Ovary (tissue), 9 donors: ENCODE measurements around the gene RNF10. TPM values are rescaled to one million over a fixed set of nuclear protein-coding genes. Genes with fewer than 3 reads are reported as not detected.

Experiments
- DNase-seq, 5 donors: peaks; one replicate each; pipeline ENCODE4 v3.0.0-alpha.2; 2019 to 2020
- H3K27ac ChIP-seq, 2 donors: fragments of 200-600 bp; one replicate each; pipeline versions ENCODE4 v1.5.1 to v1.8.0; 2019 to 2022
- H3K27me3 ChIP-seq: fragments of 200-600 bp; one replicate; pipeline ENCODE4 v1.8.0; 2022
- H3K36me3 ChIP-seq: fragments of 200-600 bp; sonication (generic); one replicate; pipeline ENCODE4 v1.5.1; 2019
- H3K4me1 ChIP-seq: one replicate; pipeline ENCODE4 v1.8.1; 2013; ENCODE audit warnings: mild to moderate bottlenecking, moderate library complexity; ENCODE audit not compliant: insufficient read depth
- H3K4me3 ChIP-seq: fragments of 200-600 bp; sonication (generic); one replicate; pipeline ENCODE4 v1.5.1; 2017
- H3K9me3 ChIP-seq, 2 donors: fragments of 200-600 bp in 1 of 2; sonication (generic) in 1 of 2; one replicate each; pipeline versions ENCODE4 v1.5.1 to v1.8.1; 2013 to 2019; ENCODE audit warnings: mild to moderate bottlenecking in 1 of 2, moderate library complexity in 1 of 2
- CTCF ChIP-seq, 3 donors: fragments of 450-650 bp in 2 of 3; fragments of 200-600 bp in 1 of 3; IDR thresholded peaks; one replicate each; pipeline versions ENCODE4 v1.5.1 to v1.8.0; 2016 to 2022; ENCODE audit warnings: antibody characterized with exemption in 3 of 3, mild to moderate bottlenecking in 1 of 3
- EP300 ChIP-seq: sonication (generic); formaldehyde crosslinking; IDR thresholded peaks from one replicate; pipeline ENCODE4 v1.6.1; 2017; ENCODE audit warnings: antibody characterized with exemption
- POLR2A ChIP-seq: fragments of 450-650 bp; IDR thresholded peaks from one replicate; pipeline ENCODE4 v1.6.1; 2017; ENCODE audit warnings: antibody characterized with exemption, mild to moderate bottlenecking, moderate library complexity
- WGBS, 3 donors: extraction: QIAGEN DNeasy Blood & Tissue Kit in 1 of 3; methylation state at CpG; one replicate each; pipeline versions ENCODE4 v1.1.5 to v1.1.7; 2013 to 2017; 5-methylcytosine and 5-hydroxymethylcytosine counted together
- intact Hi-C, 4 donors: fragments of 100-400 bp; cut with DNase I; formaldehyde crosslinking; loops; one replicate each; pipeline versions ENCODE4 v1.11.0 to v1.15.1; 2022 to 2023
- polyA plus RNA-seq, 2 donors: library from polyadenylated mRNA; stranded (reverse); fragments of 200-250 nt in 1 of 2; fragments of 350-450 nt in 1 of 2; fragmentation: Illumina TruSeq in 1 of 2; extraction: RNeasy Lipid Tissue Mini Kit (QIAGEN cat#74804) in 1 of 2; gene quantifications; one replicate each; pipeline ENCODE4 v1.2.3, GENCODE V29; 2013 to 2014
- total RNA-seq, 7 donors: library from RNA; depleted of rRNA in 2 of 7; stranded (reverse); fragments of >200 nt in 2 of 7; fragmentation: NEBNext Ultra II Directional in 3 of 7; extraction: Animal tissue kit (Norgen Biotek cat#: 25700) in 3 of 7; gene quantifications; one replicate each; pipeline versions ENCODE4 v1.1.0 to v1.2.4, GENCODE V29; 2016 to 2023
- donor health status: DM: no; HTN: no; CAD: no; lungs with moderate emphysema.
- donor health status: DM: no; HTN: no; CAD: no.
- donor health status: Bipolar disorder and iron deficiency.
- donor health status: DM: yes; HTN: yes; CAD: no.
- donor health status: DM: no; HTN: no; CAD: no.
- donor health status: DM: yes; HTN: yes; CAD: no.

Gene RNF10
- total and polyA plus RNA-seq, 9 donors = 59.7 to 190 (median 136) TPM

GRCh38 chr12:120534703-120535655 is 823 bp downstream of the RNF10 start:
- Histone ChIP-seq H3K9me3 (no peaks in the 10 kb centered on the region), H3K36me3 (no peaks in the 10 kb centered on the region), H3K4me1 (peaks cover 24% of the 10 kb centered on the region), H3K27me3 (no peaks in the 10 kb centered on the region), H3K27ac (peak overlapping the region; percentile 70 to 76), H3K4me3 (peak overlapping the region; percentile 81)
- DNase-seq = peak in 4 of 5 donors; percentile 31 to 61 (median 54)
- WGBS, 3 donors = 1 to 3% (median 2%) methylated on average over 38 to 52 of the region's 52 CpGs
- intact Hi-C loops = no loop called here
- TF ChIP-seq EP300 (no peak), POLR2A (no peak), CTCF (IDR thresholded peaks at IDR 0.05) (no peak)

GRCh38 chr12:120536064-120536791 is 2.1 kb downstream of the RNF10 start:
- no peaks in the 10 kb centered on the region for H3K36me3 ChIP-seq
- H3K27me3 ChIP-seq = no peaks in the 10 kb centered on the region
- TF ChIP-seq POLR2A (no peak), EP300 (no peak), CTCF (IDR thresholded peaks at IDR 0.05) (no peak)
- WGBS, 3 donors = 46 to 62% (median 53%) methylated on average over 13 of the region's 13 CpGs
- no peak overlapping the region for H3K27ac ChIP-seq
- peaks cover 28% of the 10 kb centered on the region for H3K4me1 ChIP-seq
- H3K9me3 ChIP-seq = no peaks in the 10 kb centered on the region
- DNase-seq = no peak
- H3K4me3 ChIP-seq = peak overlapping the region; percentile 81
- intact Hi-C loops = no loop called here

GRCh38 chr12:120537856-120538220 is 3.7 kb downstream of the RNF10 start:
- Histone ChIP-seq H3K4me1 (peaks cover 34% of the 10 kb centered on the region), H3K27me3 (no peaks in the 10 kb centered on the region), H3K27ac (peak overlapping the region in 1 of 2 donors; percentile 36), H3K36me3 (no peaks in the 10 kb centered on the region), H3K9me3 (no peaks in the 10 kb centered on the region), H3K4me3 (no peak overlapping the region)
- no peak for DNase-seq
- TF ChIP-seq CTCF (IDR thresholded peaks at IDR 0.05) = no peak
- no peak for TF ChIP-seq EP300
- TF ChIP-seq POLR2A = no peak
- 17 to 23% (median 18%) methylated on average over 4 of the region's 4 CpGs for WGBS, 3 donors
- intact Hi-C loops = no loop called here

- peak overlapping the region in 1 of 2 donors; percentile 36 for H3K27ac ChIP-seq
- peak in 3 of 5 donors; percentile 33 to 61 (median 44) for DNase-seq
- H3K4me1 ChIP-seq = peaks cover 34% of the 10 kb centered on the region
- H3K9me3 ChIP-seq = no peaks in the 10 kb centered on the region
- H3K27me3 ChIP-seq = no peaks in the 10 kb centered on the region
- no peak overlapping the region for H3K4me3 ChIP-seq
- intact Hi-C loops = no loop called here
- 13 to 17% (median 14%) methylated on average over 6 of the region's 6 CpGs for WGBS, 3 donors
- TF ChIP-seq POLR2A = no peak
- no peak for TF ChIP-seq EP300
- no peak for TF ChIP-seq CTCF (IDR thresholded peaks at IDR 0.05)
- no peaks in the 10 kb centered on the region for H3K36me3 ChIP-seq
Measured at GRCh38 chr12:120538281-120539156, 4.4 kb downstream of the RNF10 start.
